HG03196 (cell line): ENCODE results near the gene HHAT.

ENCODE experiments used
- ATAC-seq: cut with Tn5 transposase; IDR thresholded peaks from one replicate; pipeline ENCODE4 v1.9.1; 2021; ENCODE audit not compliant: unreplicated experiment

The HHAT gene

GRCh38 chr1:210437111-210437510, 108.4 kb downstream of the HHAT start:
- ATAC-seq = no peak

GRCh38 chr1:210437781-210438180, 109.1 kb downstream of the HHAT start:
- ATAC-seq = no peak

GRCh38 chr1:210438928-210439841, 110.5 kb downstream of the HHAT start:
- ATAC-seq = no peak

GRCh38 chr1:210440081-210440480, 111.4 kb downstream of the HHAT start:
- no peak for ATAC-seq

- no peak for ATAC-seq
Observed at GRCh38 chr1:210441028-210441427, 112.3 kb downstream of the HHAT start.

- ATAC-seq = no peak
Observed at GRCh38 chr1:210445485-210445884, 116.8 kb downstream of the HHAT start.

- ATAC-seq = no peak
Observed at GRCh38 chr1:210445931-210446330, 117.2 kb downstream of the HHAT start.

- peak; percentile 87 for ATAC-seq
Observed at GRCh38 chr1:210446479-210446878, 117.8 kb downstream of the HHAT start.

GRCh38 chr1:210447456-210448057, 118.9 kb downstream of the HHAT start:
- ATAC-seq = no peak

- no peak for ATAC-seq
Observed at GRCh38 chr1:210448297-210448892, 119.7 kb downstream of the HHAT start.

- no peak for ATAC-seq
Observed at GRCh38 chr1:210455840-210456603, 127.3 kb downstream of the HHAT start.

- no peak for ATAC-seq
Observed at GRCh38 chr1:210456731-210457255, 128.1 kb downstream of the HHAT start.

GRCh38 chr1:210457568-210457967, 128.9 kb downstream of the HHAT start:
- ATAC-seq = no peak

- ATAC-seq = no peak
Observed at GRCh38 chr1:210464519-210465039, 135.9 kb downstream of the HHAT start.

GRCh38 chr1:210465150-210465549, 136.4 kb downstream of the HHAT start:
- ATAC-seq = no peak

- ATAC-seq = no peak
Observed at GRCh38 chr1:210467440-210468043, 138.8 kb downstream of the HHAT start.

GRCh38 chr1:210469441-210469840, 140.7 kb downstream of the HHAT start:
- ATAC-seq = no peak

- ATAC-seq = no peak
Observed at GRCh38 chr1:210475321-210475720, 146.6 kb downstream of the HHAT start.

- ATAC-seq = no peak
Observed at GRCh38 chr1:210475806-210476205, 147.1 kb downstream of the HHAT start.

GRCh38 chr1:210476730-210477129, 148.0 kb downstream of the HHAT start:
- no peak for ATAC-seq
